ENCODE results near the gene SBNO2. TPM values are rescaled to one million over a fixed set of nuclear protein-coding genes. Genes with fewer than 3 reads are reported as not detected.

Gene SBNO2
- total and polyA plus RNA-seq, 9 of the 15 experiments (the other 6 are each of a cell fraction or from before 2014, with no cell fraction given): 0.01 to 46.2 (median 6.7) TPM

DNA sequence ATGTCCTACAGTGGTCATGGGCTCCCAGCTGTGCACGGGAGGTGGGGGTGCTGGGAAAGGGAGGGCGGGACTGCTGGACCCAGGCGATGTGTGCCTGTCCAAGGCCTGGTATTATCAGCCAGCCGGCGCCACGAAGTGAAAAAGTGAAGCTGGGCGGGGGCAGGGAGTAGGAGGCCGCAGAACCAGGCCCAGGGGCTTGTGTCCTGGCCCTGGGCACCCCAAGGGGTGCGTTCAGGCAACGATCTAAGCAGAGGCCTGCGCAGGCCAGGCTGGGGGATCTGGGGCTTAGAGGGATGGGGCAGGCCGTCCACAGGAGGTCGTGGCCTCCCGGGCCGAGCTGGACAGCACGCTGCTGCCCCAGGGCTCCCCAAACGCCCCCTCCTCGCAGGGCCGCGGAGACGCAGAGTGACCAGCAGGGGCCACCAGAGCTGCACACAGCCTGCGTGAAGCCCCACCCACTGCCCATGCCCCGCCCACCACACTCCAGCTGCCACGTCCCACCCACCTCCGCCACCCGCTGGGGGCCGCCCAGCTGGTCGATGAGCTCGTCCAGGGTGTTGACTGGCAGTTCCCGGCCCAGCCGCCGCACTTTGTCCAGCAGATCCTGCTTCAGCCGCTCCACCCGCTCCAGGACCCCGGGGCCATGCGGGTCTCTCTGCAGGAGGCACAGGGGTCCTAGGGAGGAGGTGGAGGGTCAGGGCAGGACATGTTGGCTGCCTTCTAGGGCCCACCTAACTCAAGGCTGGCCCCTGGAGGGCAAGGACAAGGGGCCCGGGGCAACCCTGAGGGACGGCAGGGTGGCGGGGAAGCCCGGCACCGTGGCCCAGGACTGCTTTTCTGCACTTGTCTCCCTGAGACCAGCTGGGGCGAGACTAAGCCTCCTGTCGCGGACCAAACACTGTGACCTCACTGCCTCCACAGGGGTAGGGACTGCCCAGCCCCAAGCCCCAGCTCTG is 60.8 kb downstream of the SBNO2 start (continued):
- TF ChIP-seq ZNF655 (CRISPR knock-in tag; IDR thresholded peaks at IDR 0.05) (no peak), RAD51 (IDR thresholded peaks at IDR 0.05; ENCODE audit: borderline replicate concordance, low read depth) (no peak), DMBX1 (CRISPR knock-in tag; IDR thresholded peaks at IDR 0.05; ENCODE audit: borderline replicate concordance) (no peak), NKRF (IDR thresholded peaks at IDR 0.05; ENCODE audit: borderline replicate concordance) (peak; percentile 67), NFIX (CRISPR knock-in tag; IDR thresholded peaks at IDR 0.05; ENCODE audit: low read depth) (no peak), SAFB2 (IDR thresholded peaks at IDR 0.05; ENCODE audit: borderline replicate concordance, low read depth, low read length, severe bottlenecking) (no peak), ERF (CRISPR knock-in tag; IDR thresholded peaks at IDR 0.05) (no peak), ZNF707 (CRISPR knock-in tag; conservative IDR thresholded peaks at IDR 0.05) (no peak), ZNF592 (IDR thresholded peaks at IDR 0.05) (no peak), PTRF (tag; IDR thresholded peaks at IDR 0.05) (no peak), SIN3A (IDR thresholded peaks at IDR 0.05; ENCODE audit: borderline replicate concordance in 2 of 2, control insufficient read depth in 1 of 2, low read depth in 2 of 2, low read length in 2 of 2) (peak; percentile 96 to 98), CLOCK (CRISPR knock-in tag; IDR thresholded peaks at IDR 0.05; ENCODE audit: borderline replicate concordance) (no peak), ZNF12 (CRISPR knock-in tag; IDR thresholded peaks at IDR 0.05) (no peak)
- TF ChIP-seq, protein P1, sequence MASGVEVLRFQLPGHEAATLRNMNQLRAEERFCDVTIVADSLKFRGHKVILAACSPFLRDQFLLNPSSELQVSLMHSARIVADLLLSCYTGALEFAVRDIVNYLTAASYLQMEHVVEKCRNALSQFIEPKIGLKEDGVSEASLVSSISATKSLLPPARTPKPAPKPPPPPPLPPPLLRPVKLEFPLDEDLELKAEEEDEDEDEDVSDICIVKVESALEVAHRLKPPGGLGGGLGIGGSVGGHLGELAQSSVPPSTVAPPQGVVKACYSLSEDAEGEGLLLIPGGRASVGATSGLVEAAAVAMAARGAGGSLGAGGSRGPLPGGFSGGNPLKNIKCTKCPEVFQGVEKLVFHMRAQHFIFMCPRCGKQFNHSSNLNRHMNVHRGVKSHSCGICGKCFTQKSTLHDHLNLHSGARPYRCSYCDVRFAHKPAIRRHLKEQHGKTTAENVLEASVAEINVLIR (CRISPR knock-in tag; IDR thresholded peaks at IDR 0.05): no peak
